ENCODE results near the gene ARRB1. TPM values are rescaled to one million over a fixed set of nuclear protein-coding genes. Genes with fewer than 3 reads are reported as not detected.

ARRB1 gene
- total RNA-seq, 1 donor: 14.5 TPM

GRCh38 chr11:75291741-75292140 lies 59.7 kb downstream of the ARRB1 start:
- Histone ChIP-seq H3K4me2 (ENCODE audit: insufficient read depth, low read length) (no peak overlapping the region), H3K4me3 (ENCODE audit: insufficient read depth, low read length) (no peak overlapping the region)

GRCh38 chr11:75289919-75290318 lies 61.5 kb downstream of the ARRB1 start:
- H2AFZ ChIP-seq (ENCODE audit: low read length): no peak overlapping the region
- H3K79me2 ChIP-seq (ENCODE audit: insufficient read depth, low read length): no peaks in the 10 kb centered on the region
- H3K9me3 ChIP-seq (ENCODE audit: low read depth, low read length): no peaks in the 10 kb centered on the region
- H3K4me1 ChIP-seq (ENCODE audit: insufficient read depth, low read length): peaks cover 3% of the 10 kb centered on the region
- no peak for DNase-seq (ENCODE audit: insufficient read length, low spot score, missing footprints)
- no peaks in the 10 kb centered on the region for H3K27me3 ChIP-seq (ENCODE audit: insufficient read depth, low read length)
- no peak overlapping the region for H3K4me2 ChIP-seq (ENCODE audit: insufficient read depth, low read length)
- H3K4me3 ChIP-seq (ENCODE audit: insufficient read depth, low read length): no peak overlapping the region
- no peak for TF ChIP-seq CTCF (IDR thresholded peaks at IDR 0.05; ENCODE audit: extremely low read depth, low read depth, low read length)
- H4K20me1 ChIP-seq (ENCODE audit: insufficient read depth, low read length): no peaks in the 10 kb centered on the region
- no peaks in the 10 kb centered on the region for H3K36me3 ChIP-seq (ENCODE audit: insufficient read depth, low read length)
- H3K27ac ChIP-seq (ENCODE audit: low read depth, low read length): no peak overlapping the region

More at GRCh38 chr11:75291741-75292140, 59.7 kb downstream of the ARRB1 start:
- no peaks in the 10 kb centered on the region for H4K20me1 ChIP-seq (ENCODE audit: insufficient read depth, low read length)
- no peak for DNase-seq (ENCODE audit: insufficient read length, low spot score, missing footprints)
- no peaks in the 10 kb centered on the region for H3K27me3 ChIP-seq (ENCODE audit: insufficient read depth, low read length)
- no peaks in the 10 kb centered on the region for H3K79me2 ChIP-seq (ENCODE audit: insufficient read depth, low read length)
- no peaks in the 10 kb centered on the region for H3K9me3 ChIP-seq (ENCODE audit: low read depth, low read length)
- peaks cover 3% of the 10 kb centered on the region for H3K4me1 ChIP-seq (ENCODE audit: insufficient read depth, low read length)
- H3K36me3 ChIP-seq (ENCODE audit: insufficient read depth, low read length): no peaks in the 10 kb centered on the region
- no peak for TF ChIP-seq CTCF (IDR thresholded peaks at IDR 0.05; ENCODE audit: extremely low read depth, low read depth, low read length)
- no peak overlapping the region for H3K27ac ChIP-seq (ENCODE audit: low read depth, low read length)
- no peak overlapping the region for H2AFZ ChIP-seq (ENCODE audit: low read length)

- no peaks in the 10 kb centered on the region for H3K79me2 ChIP-seq (ENCODE audit: insufficient read depth, low read length)
Observed at GRCh38 chr11:75289511-75289760, 62.0 kb downstream of the ARRB1 start.

GRCh38 chr11:75287579-75287978 lies 63.9 kb downstream of the ARRB1 start:
- H3K36me3 ChIP-seq (ENCODE audit: insufficient read depth, low read length): no peaks in the 10 kb centered on the region
- no peak for TF ChIP-seq CTCF (IDR thresholded peaks at IDR 0.05; ENCODE audit: extremely low read depth, low read depth, low read length)
- H3K4me1 ChIP-seq (ENCODE audit: insufficient read depth, low read length): peaks cover 3% of the 10 kb centered on the region
- no peaks in the 10 kb centered on the region for H3K27me3 ChIP-seq (ENCODE audit: insufficient read depth, low read length)
- no peak overlapping the region for H3K4me2 ChIP-seq (ENCODE audit: insufficient read depth, low read length)
- no peak overlapping the region for H3K27ac ChIP-seq (ENCODE audit: low read depth, low read length)
- no peaks in the 10 kb centered on the region for H3K9me3 ChIP-seq (ENCODE audit: low read depth, low read length)
- H3K4me3 ChIP-seq (ENCODE audit: insufficient read depth, low read length): no peak overlapping the region
- H3K79me2 ChIP-seq (ENCODE audit: insufficient read depth, low read length): no peaks in the 10 kb centered on the region
- no peak for DNase-seq (ENCODE audit: insufficient read length, low spot score, missing footprints)
- H4K20me1 ChIP-seq (ENCODE audit: insufficient read depth, low read length): no peaks in the 10 kb centered on the region
- H2AFZ ChIP-seq (ENCODE audit: low read length): no peak overlapping the region

More at GRCh38 chr11:75289511-75289760, 62.0 kb downstream of the ARRB1 start:
- peaks cover 3% of the 10 kb centered on the region for H3K4me1 ChIP-seq (ENCODE audit: insufficient read depth, low read length)
- DNase-seq (ENCODE audit: insufficient read length, low spot score, missing footprints): no peak
- H3K9me3 ChIP-seq (ENCODE audit: low read depth, low read length): no peaks in the 10 kb centered on the region
- H3K27me3 ChIP-seq (ENCODE audit: insufficient read depth, low read length): no peaks in the 10 kb centered on the region
- TF ChIP-seq CTCF (IDR thresholded peaks at IDR 0.05; ENCODE audit: extremely low read depth, low read depth, low read length): no peak
- no peak overlapping the region for H2AFZ ChIP-seq (ENCODE audit: low read length)
- no peaks in the 10 kb centered on the region for H3K36me3 ChIP-seq (ENCODE audit: insufficient read depth, low read length)
- H3K27ac ChIP-seq (ENCODE audit: low read depth, low read length): no peak overlapping the region
- H4K20me1 ChIP-seq (ENCODE audit: insufficient read depth, low read length): no peaks in the 10 kb centered on the region
- H3K4me2 ChIP-seq (ENCODE audit: insufficient read depth, low read length): no peak overlapping the region
- H3K4me3 ChIP-seq (ENCODE audit: insufficient read depth, low read length): no peak overlapping the region
